Progenitor cell of endocrine pancreas (in vitro differentiated cells): ENCODE data around the gene CCDC178. TPM values are rescaled to one million over a fixed set of nuclear protein-coding genes. Genes with fewer than 3 reads are reported as not detected.

Experiments
- DNase-seq: peaks from one replicate; pipeline ENCODE4 v3.0.0; 2021; ENCODE audit warnings: low spot score; ENCODE audit not compliant: unreplicated experiment
- H3K27ac Mint-ChIP-seq: 2 replicates; pipeline ENCODE4 v1.8.0; 2021; ENCODE audit warnings: mild to moderate bottlenecking, moderate library complexity, mixed read lengths
- H3K27me3 Mint-ChIP-seq: 2 replicates; pipeline ENCODE4 v1.8.0; 2021; ENCODE audit warnings: mixed read lengths
- H3K36me3 Mint-ChIP-seq: 2 replicates; pipeline ENCODE4 v1.8.0; 2022; ENCODE audit warnings: mixed read lengths; ENCODE audit not compliant: insufficient read depth
- H3K4me1 Mint-ChIP-seq: 2 replicates; pipeline ENCODE4 v1.8.0; 2021; ENCODE audit warnings: low read depth, mixed read lengths
- H3K4me3 Mint-ChIP-seq: 2 replicates; pipeline ENCODE4 v1.8.0; 2021; ENCODE audit warnings: low read depth, mild to moderate bottlenecking, moderate library complexity, mixed read lengths
- H3K9me3 Mint-ChIP-seq: 2 replicates; pipeline ENCODE4 v1.8.0; 2021; ENCODE audit warnings: low read depth, mixed read lengths
- total RNA-seq: library from RNA; stranded (reverse); gene quantifications from 2 replicates; pipeline ENCODE4 v1.2.1, GENCODE V29; 2021
- TF ChIP-seq, protein P1 (sequence below): fragments of 200-600 bp; sonication (generic); IDR thresholded peaks from one replicate; pipeline ENCODE4 v1.5.0; 2021; ENCODE audit warnings: antibody characterized with exemption, mild to moderate bottlenecking; ENCODE audit not compliant: unreplicated experiment

CCDC178 gene
- total RNA-seq, 1 donor from 2014 or later, result not detected

DNA sequence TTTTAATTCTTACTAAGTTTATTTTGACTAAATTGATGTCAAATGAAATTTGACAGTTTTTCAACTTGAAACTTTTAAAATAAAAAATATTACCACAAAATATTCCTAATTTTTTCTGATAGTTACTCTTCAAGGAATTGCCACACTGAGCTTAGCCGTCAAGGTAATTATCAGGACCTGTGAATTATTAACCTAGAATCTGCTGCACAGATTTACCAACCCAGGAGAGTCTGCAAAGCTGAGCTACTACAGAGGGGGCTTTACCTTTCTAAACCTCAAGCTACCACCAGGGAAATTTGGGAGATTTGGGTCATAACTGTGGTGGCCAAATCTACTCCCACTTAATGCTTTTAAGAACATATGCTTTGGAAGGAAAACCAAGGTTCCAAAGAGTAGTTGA lies 324.6 kb downstream of the CCDC178 start:
- Mint-ChIP-seq H3K4me1 (peaks cover 27% of the 10 kb centered on the region), H3K27ac (no peak overlapping the region), H3K4me3 (no peak overlapping the region), H3K27me3 (no peaks in the 10 kb centered on the region), H3K9me3 (peaks cover 4% of the 10 kb centered on the region), H3K36me3 (peaks cover 3% of the 10 kb centered on the region)
- no peak for DNase-seq
- TF ChIP-seq, protein P1, sequence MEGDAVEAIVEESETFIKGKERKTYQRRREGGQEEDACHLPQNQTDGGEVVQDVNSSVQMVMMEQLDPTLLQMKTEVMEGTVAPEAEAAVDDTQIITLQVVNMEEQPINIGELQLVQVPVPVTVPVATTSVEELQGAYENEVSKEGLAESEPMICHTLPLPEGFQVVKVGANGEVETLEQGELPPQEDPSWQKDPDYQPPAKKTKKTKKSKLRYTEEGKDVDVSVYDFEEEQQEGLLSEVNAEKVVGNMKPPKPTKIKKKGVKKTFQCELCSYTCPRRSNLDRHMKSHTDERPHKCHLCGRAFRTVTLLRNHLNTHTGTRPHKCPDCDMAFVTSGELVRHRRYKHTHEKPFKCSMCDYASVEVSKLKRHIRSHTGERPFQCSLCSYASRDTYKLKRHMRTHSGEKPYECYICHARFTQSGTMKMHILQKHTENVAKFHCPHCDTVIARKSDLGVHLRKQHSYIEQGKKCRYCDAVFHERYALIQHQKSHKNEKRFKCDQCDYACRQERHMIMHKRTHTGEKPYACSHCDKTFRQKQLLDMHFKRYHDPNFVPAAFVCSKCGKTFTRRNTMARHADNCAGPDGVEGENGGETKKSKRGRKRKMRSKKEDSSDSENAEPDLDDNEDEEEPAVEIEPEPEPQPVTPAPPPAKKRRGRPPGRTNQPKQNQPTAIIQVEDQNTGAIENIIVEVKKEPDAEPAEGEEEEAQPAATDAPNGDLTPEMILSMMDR, result no peak

DNA sequence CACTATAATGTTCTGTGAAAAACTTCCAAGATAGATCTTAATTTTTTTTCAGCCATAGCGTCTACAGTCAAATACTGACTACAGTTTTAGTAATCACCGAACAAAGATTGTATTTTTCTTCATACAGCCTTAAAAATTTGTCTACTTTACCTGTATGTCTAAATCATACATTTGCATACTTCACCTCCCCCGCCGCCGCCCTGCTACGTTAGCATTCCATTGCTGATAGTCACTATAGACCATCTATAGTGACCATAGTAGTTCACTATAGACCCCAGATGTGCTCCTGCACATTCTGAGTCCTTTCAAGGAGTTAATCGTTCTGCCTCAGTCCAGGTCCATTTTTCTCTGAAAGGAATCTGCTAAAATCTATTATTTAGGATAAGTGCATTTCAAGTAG lies 325.0 kb downstream of the CCDC178 start:
- no peak for DNase-seq
- H3K27me3 Mint-ChIP-seq, result no peaks in the 10 kb centered on the region
- H3K4me3 Mint-ChIP-seq, result no peak overlapping the region
- peaks cover 3% of the 10 kb centered on the region for H3K36me3 Mint-ChIP-seq
- H3K27ac Mint-ChIP-seq, result no peak overlapping the region
- peaks cover 4% of the 10 kb centered on the region for H3K9me3 Mint-ChIP-seq
- H3K4me1 Mint-ChIP-seq, result peaks cover 27% of the 10 kb centered on the region
- TF ChIP-seq, protein P1, result no peak

DNA sequence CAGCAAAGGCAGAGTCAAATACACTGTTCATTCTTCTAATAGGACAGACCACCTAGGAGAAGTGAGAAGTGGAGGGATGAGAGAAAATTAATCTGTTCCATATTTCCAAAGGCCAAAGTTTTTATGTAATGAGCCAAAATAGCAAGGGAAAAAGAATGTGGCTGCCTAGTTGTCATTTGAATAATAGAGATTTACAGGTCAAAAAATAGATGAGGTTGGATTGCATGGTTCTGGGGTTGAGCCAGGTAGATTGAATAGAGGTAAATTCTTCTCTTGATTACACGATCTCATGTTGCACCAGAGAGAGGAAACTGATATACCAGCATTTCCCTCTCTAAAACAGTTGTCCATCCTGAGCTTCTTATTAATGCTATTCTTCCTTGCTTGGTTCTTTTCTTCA lies 325.8 kb downstream of the CCDC178 start:
- Mint-ChIP-seq H3K36me3 (peaks cover 3% of the 10 kb centered on the region), H3K27me3 (no peaks in the 10 kb centered on the region)

DNA sequence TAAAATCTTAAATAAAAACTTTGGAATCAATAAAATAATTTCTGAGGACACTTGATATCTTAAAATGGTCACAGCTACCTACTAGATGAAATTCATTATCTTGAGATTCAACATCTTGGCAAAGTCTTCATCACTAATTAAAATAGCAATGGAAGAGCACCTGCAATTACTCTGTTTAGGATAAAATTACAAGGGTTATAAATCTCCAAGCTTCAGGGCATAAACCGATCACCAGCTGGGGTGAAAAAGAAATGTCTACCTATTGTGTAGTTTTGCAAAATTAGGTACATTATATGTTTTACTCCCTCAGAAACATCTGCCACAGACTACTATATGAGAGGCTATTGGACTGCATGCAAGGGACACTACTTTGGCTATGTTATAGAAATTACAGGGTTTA lies 327.1 kb downstream of the CCDC178 start:
- Mint-ChIP-seq H3K27me3 (no peaks in the 10 kb centered on the region), H3K27ac (no peak overlapping the region), H3K4me3 (no peak overlapping the region), H3K36me3 (peaks cover 3% of the 10 kb centered on the region), H3K4me1 (peaks cover 27% of the 10 kb centered on the region), H3K9me3 (peaks cover 3% of the 10 kb centered on the region)
- DNase-seq, result no peak
- TF ChIP-seq, protein P1, result no peak

More for the DNA sequence above, 325.8 kb downstream of the CCDC178 start:
- H3K4me1 Mint-ChIP-seq, result peaks cover 27% of the 10 kb centered on the region
- no peak overlapping the region for H3K27ac Mint-ChIP-seq
- no peak overlapping the region for H3K4me3 Mint-ChIP-seq
- TF ChIP-seq, protein P1, result no peak
- peaks cover 4% of the 10 kb centered on the region for H3K9me3 Mint-ChIP-seq
- DNase-seq, result no peak

DNA sequence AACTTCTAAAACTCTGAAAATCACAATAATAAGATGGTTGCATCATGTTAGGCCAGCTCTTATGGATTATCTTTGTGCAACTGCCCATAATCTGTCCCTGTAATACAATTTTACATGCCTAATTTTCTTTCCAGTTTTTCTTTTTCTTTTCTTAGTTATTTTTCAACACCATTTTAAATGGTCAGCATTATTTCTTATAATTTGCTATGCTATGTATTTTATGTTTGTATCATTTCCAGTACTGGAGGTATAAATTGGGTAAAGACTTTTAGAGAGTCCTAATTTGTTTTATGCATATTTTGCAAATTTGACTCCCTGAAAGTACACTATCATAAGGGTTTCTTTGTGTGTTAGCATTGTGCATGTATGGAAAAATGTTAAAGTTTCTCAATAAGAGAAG lies 333.0 kb downstream of the CCDC178 start:
- no peaks in the 10 kb centered on the region for H3K36me3 Mint-ChIP-seq
- no peaks in the 10 kb centered on the region for H3K4me1 Mint-ChIP-seq
- TF ChIP-seq, protein P1, result no peak
- H3K4me3 Mint-ChIP-seq, result no peak overlapping the region
- H3K27ac Mint-ChIP-seq, result no peak overlapping the region
- no peak for DNase-seq
- H3K27me3 Mint-ChIP-seq, result no peaks in the 10 kb centered on the region
- no peaks in the 10 kb centered on the region for H3K9me3 Mint-ChIP-seq
